Effector memory CD8-positive, alpha-beta T cell (primary cell): ENCODE measurements around the gene WDR20.

Experiments used
- ATAC-seq: fragments of 150-1000 bp; cut with Tn5 transposase; replicated peaks from 2 replicates; pipeline ENCODE4 v1.10.0; 2021; ENCODE audit warnings: mild to moderate bottlenecking, moderate library complexity
- DNase-seq, 3 experiments: peaks; one replicate each; pipeline ENCODE4 v3.0.0; 2021
- H3K27ac Mint-ChIP-seq, 2 donors: one replicate each; pipeline ENCODE4 v1.8.0; 2022; ENCODE audit warnings: mild to moderate bottlenecking in 2 of 2, mixed read lengths in 2 of 2, moderate library complexity in 2 of 2
- H3K27me3 Mint-ChIP-seq, 2 donors: one replicate each; pipeline ENCODE4 v1.8.0; 2022; ENCODE audit warnings: mixed read lengths in 2 of 2
- H3K36me3 Mint-ChIP-seq: one replicate; pipeline ENCODE4 v1.8.0; 2022; ENCODE audit warnings: mild to moderate bottlenecking, moderate library complexity, mixed read lengths; ENCODE audit not compliant: insufficient read depth
- H3K4me1 Mint-ChIP-seq, 2 donors: one replicate each; pipeline ENCODE4 v1.8.0; 2022; ENCODE audit warnings: low read depth in 2 of 2, mixed read lengths in 2 of 2
- H3K4me3 Mint-ChIP-seq, 2 donors: one replicate each; pipeline ENCODE4 v1.8.0; 2022; ENCODE audit warnings: mild to moderate bottlenecking in 2 of 2, mixed read lengths in 2 of 2, moderate library complexity in 2 of 2
- H3K9me3 Mint-ChIP-seq, 2 donors: one replicate each; pipeline ENCODE4 v1.8.0; 2022; ENCODE audit warnings: mixed read lengths in 2 of 2

WDR20 gene

DNA sequence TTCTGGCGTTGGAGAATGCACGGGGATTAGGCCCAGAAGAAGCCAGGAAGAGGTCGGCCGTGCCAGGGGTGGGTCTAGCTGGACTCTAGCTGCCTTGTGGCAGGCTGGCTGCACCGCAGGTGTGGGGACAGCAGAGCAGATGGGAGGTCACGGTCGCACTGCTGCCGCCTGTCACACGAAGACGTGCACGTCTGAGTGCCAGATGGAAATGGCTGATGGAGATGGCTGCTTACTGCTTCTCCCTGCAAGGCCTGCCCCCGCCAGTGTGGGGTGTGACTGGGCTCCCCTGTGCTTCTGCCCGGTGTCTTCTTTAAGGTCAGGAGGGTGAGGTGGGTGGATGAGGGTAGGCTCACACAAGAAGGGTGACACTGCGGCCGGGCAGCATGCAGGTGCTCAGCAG is 86.2 kb downstream of the WDR20 start:
- no peaks in the 10 kb centered on the region for H3K9me3 Mint-ChIP-seq
- no peak overlapping the region for H3K27ac Mint-ChIP-seq
- DNase-seq: no peak
- no peak for ATAC-seq
- H3K4me3 Mint-ChIP-seq: no peak overlapping the region
- no peaks in the 10 kb centered on the region for H3K27me3 Mint-ChIP-seq
- H3K4me1 Mint-ChIP-seq: peaks cover 2 to 3% of the 10 kb centered on the region in 2 donors
- H3K36me3 Mint-ChIP-seq: peaks cover 17% of the 10 kb centered on the region

DNA sequence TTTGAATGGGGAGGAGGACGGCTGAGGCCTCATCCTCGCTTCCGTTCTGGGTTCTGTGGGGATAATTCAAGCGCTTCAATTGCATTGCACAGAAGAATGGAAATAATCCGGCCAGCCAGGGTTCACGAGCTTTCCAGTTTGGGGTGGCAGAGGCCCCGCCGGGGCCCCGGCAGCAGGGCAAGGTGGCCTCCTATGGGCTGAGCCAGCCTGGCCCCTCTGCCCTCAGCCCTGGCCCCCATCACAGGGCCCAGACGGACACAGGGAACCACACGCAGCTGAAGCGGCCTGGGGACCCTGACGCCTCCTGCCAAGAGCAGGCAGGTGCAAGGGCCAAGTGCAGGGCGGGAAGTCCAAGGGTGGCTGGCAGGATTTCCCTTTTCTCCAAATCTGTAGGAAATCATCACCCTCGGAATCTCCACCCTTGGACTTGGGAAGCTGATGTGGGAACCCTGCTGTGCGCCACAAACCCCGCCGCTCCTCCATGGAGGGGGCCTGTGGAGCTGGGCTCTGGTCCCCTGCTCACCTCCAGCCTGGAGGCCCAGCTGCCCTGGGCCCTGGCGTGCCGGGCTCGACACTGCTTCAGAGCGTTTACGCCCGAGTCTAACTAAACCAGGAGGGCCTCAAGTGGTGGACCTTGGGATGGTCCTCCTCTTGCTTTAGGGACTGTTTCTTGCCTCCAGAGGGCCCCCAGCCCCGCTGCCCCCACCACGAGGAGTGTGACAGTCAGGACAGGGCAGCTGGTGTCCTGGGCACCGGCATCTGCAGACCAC is 86.8 kb downstream of the WDR20 start:
- no peak overlapping the region for H3K4me3 Mint-ChIP-seq
- ATAC-seq (no peak), DNase-seq (no peak)
- no peaks in the 10 kb centered on the region for H3K9me3 Mint-ChIP-seq
- peaks cover 2 to 3% of the 10 kb centered on the region in 2 donors for H3K4me1 Mint-ChIP-seq
- H3K27me3 Mint-ChIP-seq: no peaks in the 10 kb centered on the region
- no peak overlapping the region for H3K27ac Mint-ChIP-seq
- peaks cover 17% of the 10 kb centered on the region for H3K36me3 Mint-ChIP-seq

DNA sequence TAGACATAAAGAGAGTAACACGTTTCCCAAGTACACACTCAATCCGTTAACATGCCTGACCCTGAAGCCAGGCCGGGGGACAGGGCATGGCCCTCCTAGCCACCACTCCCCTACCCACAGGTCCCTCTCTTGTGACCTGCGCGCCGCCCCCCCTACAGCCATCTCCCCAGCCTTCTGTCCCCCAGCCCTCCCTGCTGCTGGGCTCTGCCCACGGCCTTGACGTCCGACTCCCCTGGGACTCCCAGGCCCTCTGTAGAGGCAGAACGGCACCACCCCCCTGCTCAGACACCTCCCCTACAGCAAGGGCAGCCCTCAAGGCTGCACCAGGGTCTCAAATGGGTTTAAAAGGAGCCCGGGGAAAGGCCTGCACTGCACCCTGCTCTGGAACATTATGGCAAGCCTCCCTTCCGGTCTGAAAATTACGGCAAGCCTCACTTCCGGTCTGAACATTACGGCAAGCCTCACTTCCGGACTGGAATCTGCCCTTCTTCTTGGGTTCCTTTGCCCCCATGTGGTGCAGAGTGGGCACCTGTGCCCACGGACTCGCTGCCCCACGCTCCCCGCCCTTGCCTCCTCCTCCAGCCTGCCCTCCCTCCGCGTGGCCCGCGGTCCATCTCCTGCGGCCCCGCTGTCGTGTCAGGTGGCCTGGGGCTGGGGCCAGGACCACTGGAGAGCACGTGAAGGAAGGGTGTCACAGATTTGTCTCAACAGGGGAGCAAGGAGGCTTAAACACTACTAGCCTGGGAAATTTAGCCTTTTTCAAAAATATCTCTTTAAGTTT is 87.7 kb downstream of the WDR20 start:
- no peaks in the 10 kb centered on the region for H3K9me3 Mint-ChIP-seq
- ATAC-seq (no peak), DNase-seq (no peak)
- H3K4me1 Mint-ChIP-seq: peaks cover 2 to 3% of the 10 kb centered on the region in 2 donors
- no peak overlapping the region for H3K4me3 Mint-ChIP-seq
- H3K36me3 Mint-ChIP-seq: peaks cover 17% of the 10 kb centered on the region
- no peak overlapping the region for H3K27ac Mint-ChIP-seq
- no peaks in the 10 kb centered on the region for H3K27me3 Mint-ChIP-seq

DNA sequence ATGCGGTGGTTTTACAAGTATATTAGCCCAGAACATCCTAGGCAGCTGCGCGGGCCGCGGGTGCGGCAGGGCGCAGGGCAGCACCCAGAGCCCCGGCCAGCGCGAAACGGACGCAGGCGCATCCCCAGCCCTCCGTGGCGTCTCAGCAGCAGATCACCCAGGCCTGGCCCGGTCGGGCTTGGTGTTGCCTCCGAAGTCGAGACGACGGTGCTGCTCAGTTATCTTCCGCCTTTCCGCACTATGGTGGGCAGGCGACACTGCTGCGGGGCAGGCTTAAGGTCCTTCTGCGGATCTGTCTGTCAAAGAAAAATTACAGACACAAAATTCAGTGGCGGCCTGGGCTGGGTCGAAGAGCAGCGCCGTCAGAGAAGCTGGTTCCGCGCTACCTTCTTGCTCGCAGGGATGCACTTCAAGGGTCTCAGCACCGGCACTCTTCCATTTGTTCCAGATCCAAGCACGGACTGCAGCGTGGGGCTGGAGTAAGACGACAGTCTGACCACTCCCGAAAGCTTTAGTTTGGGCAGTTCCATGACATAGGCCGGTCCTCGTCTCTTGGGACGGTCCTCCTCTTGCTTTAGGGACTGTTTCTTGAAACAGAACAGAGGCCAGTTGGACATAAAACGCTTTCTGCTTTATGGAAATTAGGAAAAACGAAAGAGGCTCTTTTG is 89.5 kb downstream of the WDR20 start:
- DNase-seq (no peak), ATAC-seq (no peak)
- Mint-ChIP-seq H3K27me3 (no peaks in the 10 kb centered on the region), H3K36me3 (peaks cover 5% of the 10 kb centered on the region), H3K9me3 (no peaks in the 10 kb centered on the region), H3K4me1 (peaks cover 2 to 3% of the 10 kb centered on the region in 2 donors), H3K4me3 (no peak overlapping the region), H3K27ac (no peak overlapping the region)

DNA sequence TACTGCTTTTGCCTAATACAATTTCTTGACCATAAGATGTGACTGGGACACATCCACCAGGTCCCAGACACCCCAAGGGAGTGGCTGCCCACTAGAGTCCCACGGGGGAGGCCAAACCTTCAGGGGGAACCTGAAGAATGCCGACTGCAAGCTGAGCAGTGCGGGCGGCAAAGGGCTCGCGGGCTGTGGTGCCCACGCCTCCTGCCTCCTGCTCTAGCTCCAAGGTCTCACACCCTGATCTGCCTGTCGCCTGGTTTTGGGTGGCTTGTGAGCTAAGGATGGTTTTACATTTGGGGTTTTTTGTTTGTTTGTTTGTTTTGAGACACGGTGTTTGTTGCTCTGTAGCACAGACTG is 90.0 kb downstream of the WDR20 start:
- no peak overlapping the region for H3K4me3 Mint-ChIP-seq
- no peaks in the 10 kb centered on the region for H3K36me3 Mint-ChIP-seq
- peaks cover 2 to 3% of the 10 kb centered on the region in 2 donors for H3K4me1 Mint-ChIP-seq
- no peaks in the 10 kb centered on the region for H3K9me3 Mint-ChIP-seq
- no peak overlapping the region for H3K27ac Mint-ChIP-seq
- ATAC-seq (no peak), DNase-seq (no peak)
- H3K27me3 Mint-ChIP-seq: no peaks in the 10 kb centered on the region

DNA sequence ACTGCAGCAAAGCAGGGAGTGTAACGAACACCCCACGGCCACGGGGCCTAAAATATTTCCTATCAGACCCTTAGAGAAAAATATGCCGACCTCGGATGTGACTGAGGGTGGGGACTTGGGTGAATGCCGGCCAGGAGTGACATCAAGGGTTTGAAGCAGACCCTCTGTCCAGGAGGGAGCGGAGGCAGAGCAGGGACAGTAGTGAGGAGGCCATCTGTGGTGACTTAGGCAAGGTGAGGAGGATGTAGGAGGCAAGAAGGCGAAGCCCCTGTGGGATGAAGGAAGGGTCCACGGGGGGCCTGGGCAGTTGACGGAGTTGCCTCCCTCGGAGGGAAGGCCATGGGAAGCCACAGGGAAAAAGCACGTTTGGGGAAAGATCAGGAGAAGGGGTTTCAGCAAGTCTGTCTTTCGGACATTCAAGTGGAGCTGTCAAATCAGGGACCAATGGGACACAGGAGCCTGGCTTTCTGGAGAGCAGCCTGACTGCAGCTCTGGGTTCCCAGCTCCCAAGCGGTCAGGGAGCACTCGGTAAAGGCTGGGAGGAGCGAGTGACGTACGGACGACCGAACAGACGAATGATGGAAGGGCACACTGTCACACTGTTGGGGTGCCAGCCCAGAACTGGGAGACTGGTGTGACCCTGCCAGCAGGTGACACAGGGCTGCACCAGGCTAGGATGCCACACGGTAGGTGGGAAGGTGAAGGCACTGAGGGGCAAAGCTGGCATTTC is 90.9 kb downstream of the WDR20 start:
- peaks cover 2 to 3% of the 10 kb centered on the region in 2 donors for H3K4me1 Mint-ChIP-seq
- H3K36me3 Mint-ChIP-seq: no peaks in the 10 kb centered on the region
- H3K27ac Mint-ChIP-seq: no peak overlapping the region
- no peak overlapping the region for H3K4me3 Mint-ChIP-seq
- DNase-seq (no peak), ATAC-seq (no peak)
- H3K27me3 Mint-ChIP-seq: no peaks in the 10 kb centered on the region
- no peaks in the 10 kb centered on the region for H3K9me3 Mint-ChIP-seq

DNA sequence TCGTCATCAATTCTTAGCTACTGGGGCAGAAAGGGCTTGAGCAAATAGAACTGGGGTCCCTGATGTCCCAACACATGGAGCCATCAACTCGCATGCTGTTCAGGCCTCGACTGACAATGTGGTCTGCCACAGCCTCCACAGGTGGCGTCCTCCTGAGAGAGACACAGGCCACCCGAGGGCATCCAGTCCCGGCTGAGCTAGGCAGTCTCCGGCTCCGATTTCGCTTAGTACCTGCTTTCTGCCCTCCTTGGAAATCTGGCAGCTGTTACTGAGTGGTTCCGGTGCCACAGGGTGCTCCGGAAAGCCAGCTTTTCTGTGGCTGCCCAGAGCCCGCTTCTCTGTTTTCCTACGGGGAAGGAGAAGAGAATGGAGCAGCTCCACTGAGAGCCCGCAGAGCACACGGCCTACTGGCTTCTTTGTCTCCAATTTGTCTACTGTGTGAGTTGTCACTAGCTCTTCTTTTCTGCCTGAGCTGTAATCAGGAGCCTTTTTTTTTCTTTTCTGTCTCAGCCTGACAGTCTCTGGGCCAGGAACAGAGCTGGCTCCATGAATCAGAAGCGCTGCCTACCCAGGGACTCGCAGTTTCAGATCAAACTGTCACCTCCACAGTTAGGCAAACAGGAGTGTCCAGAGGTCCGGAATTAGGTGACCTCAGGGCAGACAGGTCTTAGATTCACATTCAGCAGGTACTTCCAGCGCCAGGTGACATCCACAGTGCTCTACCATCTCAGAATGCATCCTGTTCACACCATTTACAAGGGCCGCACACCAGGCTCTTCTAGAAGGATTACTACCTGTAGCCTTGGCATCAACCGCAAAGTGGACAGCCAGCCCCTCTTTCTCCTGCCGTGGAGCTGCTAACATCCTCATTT is 92.0 kb downstream of the WDR20 start:
- H3K4me1 Mint-ChIP-seq: no peaks in the 10 kb centered on the region
- no peak for DNase-seq
- H3K4me3 Mint-ChIP-seq: no peak overlapping the region
- H3K27me3 Mint-ChIP-seq: no peaks in the 10 kb centered on the region
- no peaks in the 10 kb centered on the region for H3K36me3 Mint-ChIP-seq
- no peak overlapping the region for H3K27ac Mint-ChIP-seq
- no peaks in the 10 kb centered on the region for H3K9me3 Mint-ChIP-seq
- ATAC-seq: no peak

DNA sequence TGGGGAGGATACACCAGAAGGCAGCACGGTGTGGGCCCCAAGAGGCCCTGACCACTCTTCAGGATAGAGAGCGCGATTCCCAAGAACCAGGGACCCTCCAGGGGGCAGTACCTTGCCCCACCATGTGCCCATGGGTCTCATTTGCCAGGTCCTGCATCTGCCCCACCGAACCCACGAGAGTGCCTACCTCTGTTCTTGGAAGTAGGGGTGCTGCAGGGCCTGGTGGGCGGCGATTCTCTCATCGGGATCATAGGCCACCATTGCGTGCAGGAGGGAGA is 92.6 kb downstream of the WDR20 start:
- H3K4me3 Mint-ChIP-seq: no peak overlapping the region
- no peaks in the 10 kb centered on the region for H3K9me3 Mint-ChIP-seq
- H3K27ac Mint-ChIP-seq: no peak overlapping the region
- H3K36me3 Mint-ChIP-seq: no peaks in the 10 kb centered on the region
- H3K27me3 Mint-ChIP-seq: no peaks in the 10 kb centered on the region
- ATAC-seq (no peak), DNase-seq (no peak)
- no peaks in the 10 kb centered on the region for H3K4me1 Mint-ChIP-seq

DNA sequence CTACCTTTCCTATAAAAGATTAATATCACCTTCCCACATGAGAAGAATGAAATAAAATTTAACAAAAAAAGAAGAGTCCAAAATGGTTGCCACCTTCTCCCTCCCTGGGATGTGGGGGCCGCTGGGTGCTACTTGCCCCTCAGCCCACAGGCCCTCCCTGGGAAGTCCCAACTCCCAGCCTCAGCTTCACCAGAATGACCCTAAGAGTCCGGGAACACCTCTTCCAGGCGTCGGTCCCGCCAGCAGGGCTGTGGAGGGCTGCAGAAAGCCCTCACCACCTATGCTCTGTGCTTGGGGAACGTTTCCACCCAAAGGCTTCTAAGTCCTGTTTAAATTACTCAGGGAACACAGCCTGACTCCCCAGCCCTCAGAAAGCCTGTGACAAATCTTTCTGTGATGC is 93.4 kb downstream of the WDR20 start:
- ATAC-seq (no peak), DNase-seq (no peak)
- Mint-ChIP-seq H3K27ac (no peak overlapping the region), H3K36me3 (no peaks in the 10 kb centered on the region), H3K4me1 (no peaks in the 10 kb centered on the region), H3K4me3 (no peak overlapping the region), H3K27me3 (no peaks in the 10 kb centered on the region), H3K9me3 (no peaks in the 10 kb centered on the region)

DNA sequence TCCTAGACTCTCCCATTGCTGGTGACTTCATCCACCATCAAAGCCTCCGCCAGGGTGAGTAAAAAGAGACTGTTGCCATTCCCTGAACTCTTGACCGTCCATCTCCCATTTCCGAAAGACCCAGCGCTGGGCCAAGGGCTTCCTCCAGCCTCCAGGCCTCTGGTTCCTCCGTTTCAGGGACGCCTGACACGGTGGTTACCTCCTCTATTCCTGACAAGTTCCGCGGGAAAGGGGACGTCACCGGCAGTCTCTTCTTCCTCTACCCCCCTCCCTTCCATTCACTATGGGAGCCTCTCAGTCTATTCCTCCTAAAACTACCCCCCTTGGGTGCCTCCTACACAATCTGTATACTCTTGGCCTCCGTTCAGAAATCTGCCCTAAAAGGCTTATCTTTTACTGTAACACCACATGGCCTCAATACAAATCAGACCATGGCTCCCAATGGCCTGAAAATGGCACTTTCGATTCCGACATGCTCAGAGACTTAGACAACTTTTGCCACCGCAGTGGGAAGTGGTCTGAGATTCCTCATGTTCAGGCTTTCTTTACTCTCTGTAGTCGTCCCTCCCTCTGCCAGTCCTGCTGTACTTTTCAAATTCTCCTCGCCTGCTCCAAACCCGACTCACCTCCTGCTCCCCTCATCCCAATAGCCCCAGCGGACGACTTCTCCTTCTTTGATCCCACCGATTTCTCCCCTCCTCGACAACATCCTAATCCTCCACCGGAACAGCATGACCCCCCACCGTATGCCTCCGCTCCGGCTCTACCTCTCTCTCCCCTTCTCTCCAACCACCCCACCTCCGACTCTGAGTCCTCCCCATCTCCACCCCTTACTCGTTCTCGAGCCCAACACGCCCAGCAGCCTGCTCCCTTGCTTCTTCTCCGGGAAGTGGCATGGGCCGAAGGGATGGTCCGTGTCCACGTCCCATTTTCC is 94.9 kb downstream of the WDR20 start:
- Mint-ChIP-seq H3K9me3 (no peaks in the 10 kb centered on the region), H3K27ac (no peak overlapping the region), H3K27me3 (no peaks in the 10 kb centered on the region), H3K4me1 (no peaks in the 10 kb centered on the region), H3K4me3 (no peak overlapping the region), H3K36me3 (no peaks in the 10 kb centered on the region)
- DNase-seq (no peak), ATAC-seq (no peak)

DNA sequence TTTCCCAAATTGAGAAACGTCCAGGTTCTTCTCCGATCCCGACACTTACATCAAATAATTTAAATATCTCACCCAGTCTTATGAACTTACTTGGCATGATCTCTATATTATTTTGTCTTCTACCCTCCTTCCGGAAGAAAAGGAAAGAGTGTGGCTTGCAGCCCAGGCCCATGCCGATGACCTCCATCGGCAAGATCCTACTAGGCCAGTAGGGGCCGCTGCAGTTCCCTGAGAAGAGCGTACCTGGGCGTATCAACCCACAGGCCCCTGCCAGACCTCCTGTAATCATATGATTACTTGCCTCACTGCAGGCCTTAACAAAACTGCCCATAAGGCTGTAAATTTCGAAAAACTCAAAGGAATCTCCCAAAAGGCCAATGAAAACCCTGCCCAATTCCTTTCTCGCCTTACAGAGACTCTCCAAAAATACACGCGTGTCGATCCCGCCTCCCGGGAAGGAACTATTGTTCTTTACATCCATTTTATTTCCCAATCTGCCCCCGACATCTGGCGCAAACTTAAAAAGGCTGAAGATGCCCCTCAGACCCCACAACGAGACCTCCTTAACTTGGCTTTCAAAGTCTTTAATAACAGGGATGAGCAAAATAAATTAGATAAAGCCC is 95.7 kb downstream of the WDR20 start:
- DNase-seq (peak; percentile 68 to 71 (median 69)), ATAC-seq (peak; percentile 98)
- Mint-ChIP-seq H3K4me3 (no peak overlapping the region), H3K27me3 (no peaks in the 10 kb centered on the region), H3K27ac (no peak overlapping the region), H3K9me3 (no peaks in the 10 kb centered on the region), H3K4me1 (no peaks in the 10 kb centered on the region), H3K36me3 (no peaks in the 10 kb centered on the region)

DNA sequence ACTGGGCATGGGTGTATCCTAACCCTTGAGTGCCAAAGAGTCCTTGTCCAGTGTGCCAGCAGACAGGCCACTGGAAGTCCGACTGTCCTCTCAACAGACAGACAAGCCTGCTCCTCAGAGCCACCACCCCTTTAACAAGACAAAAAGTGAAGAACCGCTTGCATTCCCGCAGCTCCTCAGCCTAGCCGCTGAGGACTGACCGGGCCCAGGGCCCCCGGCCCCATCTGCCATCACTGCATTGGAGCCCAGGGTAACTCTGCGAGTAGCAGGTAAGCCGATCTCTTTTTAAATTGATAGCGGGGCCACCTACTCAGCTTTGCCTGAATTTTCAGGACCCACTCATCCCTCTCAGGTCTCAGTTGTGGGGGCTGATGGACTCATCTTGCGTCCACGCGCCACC is 96.3 kb downstream of the WDR20 start:
- Mint-ChIP-seq H3K9me3 (no peaks in the 10 kb centered on the region), H3K4me1 (no peaks in the 10 kb centered on the region), H3K27me3 (no peaks in the 10 kb centered on the region), H3K4me3 (no peak overlapping the region), H3K27ac (no peak overlapping the region), H3K36me3 (no peaks in the 10 kb centered on the region)
- ATAC-seq (no peak), DNase-seq (no peak)
